ENCODE measurements around the gene GFOD1.

GRCh38 chr6:13452346-13453117 is 34.9 kb downstream of the GFOD1 start:
- TF ChIP-seq, protein P1, sequence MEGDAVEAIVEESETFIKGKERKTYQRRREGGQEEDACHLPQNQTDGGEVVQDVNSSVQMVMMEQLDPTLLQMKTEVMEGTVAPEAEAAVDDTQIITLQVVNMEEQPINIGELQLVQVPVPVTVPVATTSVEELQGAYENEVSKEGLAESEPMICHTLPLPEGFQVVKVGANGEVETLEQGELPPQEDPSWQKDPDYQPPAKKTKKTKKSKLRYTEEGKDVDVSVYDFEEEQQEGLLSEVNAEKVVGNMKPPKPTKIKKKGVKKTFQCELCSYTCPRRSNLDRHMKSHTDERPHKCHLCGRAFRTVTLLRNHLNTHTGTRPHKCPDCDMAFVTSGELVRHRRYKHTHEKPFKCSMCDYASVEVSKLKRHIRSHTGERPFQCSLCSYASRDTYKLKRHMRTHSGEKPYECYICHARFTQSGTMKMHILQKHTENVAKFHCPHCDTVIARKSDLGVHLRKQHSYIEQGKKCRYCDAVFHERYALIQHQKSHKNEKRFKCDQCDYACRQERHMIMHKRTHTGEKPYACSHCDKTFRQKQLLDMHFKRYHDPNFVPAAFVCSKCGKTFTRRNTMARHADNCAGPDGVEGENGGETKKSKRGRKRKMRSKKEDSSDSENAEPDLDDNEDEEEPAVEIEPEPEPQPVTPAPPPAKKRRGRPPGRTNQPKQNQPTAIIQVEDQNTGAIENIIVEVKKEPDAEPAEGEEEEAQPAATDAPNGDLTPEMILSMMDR (IDR thresholded peaks at IDR 0.05): no peak
- no peak for TF ChIP-seq POLR2AphosphoS5 (IDR thresholded peaks at IDR 0.05)
